Hematopoietic multipotent progenitor cell treated with erythropoietin and hydrocortisone succinate and interleukin-3 and kit ligand, for 6 days (in vitro differentiated cells): ENCODE measurements around the gene METAP1D.
"Not testable (repeated sequence)": the region's sequence is repeated elsewhere in the genome, so short reads cannot be mapped to it uniquely, and the experiment has no call there.

Experiments
- DNase-seq: peaks from one replicate; pipeline ENCODE4 v3.0.0-alpha.2; 2015

The METAP1D gene

GRCh38 chr2:172105471-172106107 lies 105.8 kb downstream of the METAP1D start:
- peak; percentile 13 for DNase-seq

- DNase-seq: peak; percentile 80
Observed at GRCh38 chr2:172106108-172106961, 106.6 kb downstream of the METAP1D start.

- DNase-seq: peak; percentile 31
Observed at GRCh38 chr2:172107690-172108586, 108.2 kb downstream of the METAP1D start.

GRCh38 chr2:172108587-172108930 lies 108.8 kb downstream of the METAP1D start:
- no peak for DNase-seq

GRCh38 chr2:172109256-172109987 lies 109.7 kb downstream of the METAP1D start:
- no peak for DNase-seq

- DNase-seq: no peak
Observed at GRCh38 chr2:172109988-172110811, 110.4 kb downstream of the METAP1D start.

GRCh38 chr2:172113617-172114016 lies 113.9 kb downstream of the METAP1D start:
- DNase-seq: peak; percentile 72

- DNase-seq: not testable (repeated sequence)
Observed at GRCh38 chr2:172114176-172114575, 114.4 kb downstream of the METAP1D start.

GRCh38 chr2:172114579-172114978 lies 114.8 kb downstream of the METAP1D start:
- no peak for DNase-seq

- no peak for DNase-seq
Observed at GRCh38 chr2:172116107-172116506, 116.4 kb downstream of the METAP1D start.

- no peak for DNase-seq
Observed at GRCh38 chr2:172119089-172119488, 119.3 kb downstream of the METAP1D start.

GRCh38 chr2:172120118-172120517 lies 120.4 kb downstream of the METAP1D start:
- DNase-seq: no peak

- DNase-seq: no peak
Observed at GRCh38 chr2:172128484-172128883, 128.7 kb downstream of the METAP1D start.

GRCh38 chr2:172129404-172129803 lies 129.7 kb downstream of the METAP1D start:
- DNase-seq: no peak
